Measurements from ENCODE around the gene BICC1.

GRCh38 chr10:58817201-58817846, 304.7 kb downstream of the BICC1 start:
- no peak for TF ChIP-seq CTCF (IDR thresholded peaks at IDR 0.05)
- no peak for TF ChIP-seq TCF7L2 (IDR thresholded peaks at IDR 0.05; ENCODE audit: low read depth, low read length)
- TF ChIP-seq SIN3A (IDR thresholded peaks at IDR 0.05; ENCODE audit: borderline replicate concordance, insufficient read depth, low read depth, low read length): no peak
- TF ChIP-seq POLR2AphosphoS5 (IDR thresholded peaks at IDR 0.05; ENCODE audit: low read depth, low read length): no peak
- no peak for TF ChIP-seq REST (IDR thresholded peaks at IDR 0.05; ENCODE audit: insufficient read depth in 1 of 2, low read depth in 2 of 2, low read length in 1 of 2)
